Measurements from ENCODE around the gene C1orf21. TPM values are rescaled to one million over a fixed set of nuclear protein-coding genes. Genes with fewer than 3 reads are reported as not detected.

Gene C1orf21
- total RNA-seq, 2 experiments from 2014 or later = 4.6 to 5.1 TPM

- CTCF ChIA-PET = interaction anchor here (1.6 kb wide), 1 partner anchor 22 kb away, joined by 6 read pairs; no protein-coding TSS in a partner anchor
- POLR2A ChIA-PET = no interaction called here
- ATAC-seq = no peak
- no peaks in the 10 kb centered on the region for H3K36me3 Mint-ChIP-seq (ENCODE audit: low read depth)
- H3K27me3 Mint-ChIP-seq (ENCODE audit: low read depth) = peaks cover 12% of the 10 kb centered on the region
- no peaks in the 10 kb centered on the region for H3K4me1 Mint-ChIP-seq (ENCODE audit: low read depth)
- no peak for DNase-seq
- H3K27ac Mint-ChIP-seq = no peak overlapping the region
- no peak overlapping the region for H3K4me3 Mint-ChIP-seq
- no peaks in the 10 kb centered on the region for H3K9me3 Mint-ChIP-seq (ENCODE audit: insufficient read depth)
Measured at GRCh38 chr1:184641894-184642293, 255.1 kb downstream of the C1orf21 start.

GRCh38 chr1:184643661-184644060, 256.8 kb downstream of the C1orf21 start:
- no peaks in the 10 kb centered on the region for H3K4me1 Mint-ChIP-seq (ENCODE audit: low read depth)
- CTCF ChIA-PET = no interaction called here
- DNase-seq (no peak), ATAC-seq (no peak)
- H3K36me3 Mint-ChIP-seq (ENCODE audit: low read depth) = no peaks in the 10 kb centered on the region
- H3K27ac Mint-ChIP-seq = no peak overlapping the region
- POLR2A ChIA-PET = no interaction called here
- no peaks in the 10 kb centered on the region for H3K9me3 Mint-ChIP-seq (ENCODE audit: insufficient read depth)
- peaks cover 7% of the 10 kb centered on the region for H3K27me3 Mint-ChIP-seq (ENCODE audit: low read depth)
- H3K4me3 Mint-ChIP-seq = no peak overlapping the region

GRCh38 chr1:184644771-184645170, 257.9 kb downstream of the C1orf21 start:
- DNase-seq (no peak), ATAC-seq (no peak)
- H3K9me3 Mint-ChIP-seq (ENCODE audit: insufficient read depth) = no peaks in the 10 kb centered on the region
- POLR2A ChIA-PET = no interaction called here
- H3K27me3 Mint-ChIP-seq (ENCODE audit: low read depth) = peaks cover 9% of the 10 kb centered on the region
- H3K4me1 Mint-ChIP-seq (ENCODE audit: low read depth) = no peaks in the 10 kb centered on the region
- H3K4me3 Mint-ChIP-seq = no peak overlapping the region
- no peaks in the 10 kb centered on the region for H3K36me3 Mint-ChIP-seq (ENCODE audit: low read depth)
- CTCF ChIA-PET = no interaction called here
- H3K27ac Mint-ChIP-seq = no peak overlapping the region

- H3K4me1 Mint-ChIP-seq (ENCODE audit: low read depth) = no peaks in the 10 kb centered on the region
- no peaks in the 10 kb centered on the region for H3K36me3 Mint-ChIP-seq (ENCODE audit: low read depth)
- no peak for DNase-seq
- POLR2A ChIA-PET = no interaction called here
- CTCF ChIA-PET = no interaction called here
- no peak for ATAC-seq
- no peak overlapping the region for H3K27ac Mint-ChIP-seq
- peaks cover 7% of the 10 kb centered on the region for H3K27me3 Mint-ChIP-seq (ENCODE audit: low read depth)
- H3K9me3 Mint-ChIP-seq (ENCODE audit: insufficient read depth) = no peaks in the 10 kb centered on the region
- H3K4me3 Mint-ChIP-seq = no peak overlapping the region
Measured at GRCh38 chr1:184646178-184646701, 259.4 kb downstream of the C1orf21 start.

- POLR2A ChIA-PET = no interaction called here
- Mint-ChIP-seq H3K36me3 (ENCODE audit: low read depth) (no peaks in the 10 kb centered on the region), H3K27me3 (ENCODE audit: low read depth) (peaks cover 7% of the 10 kb centered on the region), H3K9me3 (ENCODE audit: insufficient read depth) (no peaks in the 10 kb centered on the region), H3K4me3 (no peak overlapping the region), H3K27ac (no peak overlapping the region), H3K4me1 (ENCODE audit: low read depth) (no peaks in the 10 kb centered on the region)
- no peak for ATAC-seq
- no peak for DNase-seq
- CTCF ChIA-PET = no interaction called here
Measured at GRCh38 chr1:184646824-184647223, 260.0 kb downstream of the C1orf21 start.

GRCh38 chr1:184647471-184647870, 260.6 kb downstream of the C1orf21 start:
- no peak overlapping the region for H3K4me3 Mint-ChIP-seq
- peaks cover under 1% of the 10 kb centered on the region for H3K9me3 Mint-ChIP-seq (ENCODE audit: insufficient read depth)

GRCh38 chr1:184648160-184648855, 261.5 kb downstream of the C1orf21 start:
- DNase-seq = no peak
- ChIA-PET POLR2A (no interaction called here), CTCF (no interaction called here)
- H3K27me3 Mint-ChIP-seq (ENCODE audit: low read depth) = peaks cover 3% of the 10 kb centered on the region
- no peak overlapping the region for H3K4me3 Mint-ChIP-seq
- no peaks in the 10 kb centered on the region for H3K36me3 Mint-ChIP-seq (ENCODE audit: low read depth)
- H3K27ac Mint-ChIP-seq = no peak overlapping the region
- no peaks in the 10 kb centered on the region for H3K4me1 Mint-ChIP-seq (ENCODE audit: low read depth)
- no peak for ATAC-seq
- H3K9me3 Mint-ChIP-seq (ENCODE audit: insufficient read depth) = peaks cover 7% of the 10 kb centered on the region

More at GRCh38 chr1:184647471-184647870, 260.6 kb downstream of the C1orf21 start:
- H3K4me1 Mint-ChIP-seq (ENCODE audit: low read depth) = no peaks in the 10 kb centered on the region
- ATAC-seq (no peak), DNase-seq (no peak)
- ChIA-PET CTCF (no interaction called here), POLR2A (no interaction called here)
- no peak overlapping the region for H3K27ac Mint-ChIP-seq
- no peaks in the 10 kb centered on the region for H3K36me3 Mint-ChIP-seq (ENCODE audit: low read depth)
- H3K27me3 Mint-ChIP-seq (ENCODE audit: low read depth) = peaks cover 4% of the 10 kb centered on the region

GRCh38 chr1:184648856-184649201, 262.0 kb downstream of the C1orf21 start:
- H3K4me1 Mint-ChIP-seq (ENCODE audit: low read depth) = no peaks in the 10 kb centered on the region
- peaks cover 3% of the 10 kb centered on the region for H3K27me3 Mint-ChIP-seq (ENCODE audit: low read depth)
- no peak for ATAC-seq
- H3K4me3 Mint-ChIP-seq = no peak overlapping the region
- ChIA-PET POLR2A (no interaction called here), CTCF (no interaction called here)
- H3K27ac Mint-ChIP-seq = no peak overlapping the region
- no peaks in the 10 kb centered on the region for H3K36me3 Mint-ChIP-seq (ENCODE audit: low read depth)
- no peak for DNase-seq
- H3K9me3 Mint-ChIP-seq (ENCODE audit: insufficient read depth) = peaks cover 7% of the 10 kb centered on the region

GRCh38 chr1:184649451-184649888, 262.6 kb downstream of the C1orf21 start:
- peaks cover 7% of the 10 kb centered on the region for H3K27me3 Mint-ChIP-seq (ENCODE audit: low read depth)

GRCh38 chr1:184650177-184650866, 263.5 kb downstream of the C1orf21 start:
- Mint-ChIP-seq H3K4me1 (ENCODE audit: low read depth) (no peaks in the 10 kb centered on the region), H3K4me3 (no peak overlapping the region), H3K27ac (no peak overlapping the region), H3K9me3 (ENCODE audit: insufficient read depth) (peaks cover 7% of the 10 kb centered on the region), H3K27me3 (ENCODE audit: low read depth) (peaks cover 12% of the 10 kb centered on the region), H3K36me3 (ENCODE audit: low read depth) (no peaks in the 10 kb centered on the region)
- DNase-seq (no peak), ATAC-seq (no peak)
- POLR2A ChIA-PET = no interaction called here
- CTCF ChIA-PET = interaction anchor here (1.1 kb wide), 1 partner anchor 14 kb away, joined by 3 read pairs; no protein-coding TSS in a partner anchor

More at GRCh38 chr1:184649451-184649888, 262.6 kb downstream of the C1orf21 start:
- POLR2A ChIA-PET = no interaction called here
- no peak for ATAC-seq
- Mint-ChIP-seq H3K4me1 (ENCODE audit: low read depth) (no peaks in the 10 kb centered on the region), H3K4me3 (no peak overlapping the region), H3K9me3 (ENCODE audit: insufficient read depth) (peaks cover 7% of the 10 kb centered on the region), H3K36me3 (ENCODE audit: low read depth) (no peaks in the 10 kb centered on the region), H3K27ac (no peak overlapping the region)
- no peak for DNase-seq
- CTCF ChIA-PET = interaction anchor here (1.1 kb wide), 1 partner anchor 15 kb away, joined by 3 read pairs; no protein-coding TSS in a partner anchor

GRCh38 chr1:184655185-184655584, 268.4 kb downstream of the C1orf21 start:
- ChIA-PET POLR2A (no interaction called here), CTCF (interaction anchor here (2.4 kb wide), 1 partner anchor 9 kb away, joined by 11 read pairs; no protein-coding TSS in a partner anchor)
- H3K4me3 Mint-ChIP-seq = no peak overlapping the region
- H3K9me3 Mint-ChIP-seq (ENCODE audit: insufficient read depth) = peaks cover 7% of the 10 kb centered on the region
- H3K4me1 Mint-ChIP-seq (ENCODE audit: low read depth) = no peaks in the 10 kb centered on the region
- DNase-seq (no peak), ATAC-seq (no peak)
- H3K27me3 Mint-ChIP-seq (ENCODE audit: low read depth) = peaks cover 10% of the 10 kb centered on the region
- no peak overlapping the region for H3K27ac Mint-ChIP-seq
- no peaks in the 10 kb centered on the region for H3K36me3 Mint-ChIP-seq (ENCODE audit: low read depth)

GRCh38 chr1:184656221-184656620, 269.4 kb downstream of the C1orf21 start:
- ChIA-PET POLR2A (no interaction called here), CTCF (no interaction called here)
- no peaks in the 10 kb centered on the region for H3K36me3 Mint-ChIP-seq (ENCODE audit: low read depth)
- ATAC-seq (no peak), DNase-seq (no peak)
- peaks cover 7% of the 10 kb centered on the region for H3K9me3 Mint-ChIP-seq (ENCODE audit: insufficient read depth)
- H3K4me3 Mint-ChIP-seq = no peak overlapping the region
- H3K27ac Mint-ChIP-seq = no peak overlapping the region
- H3K4me1 Mint-ChIP-seq (ENCODE audit: low read depth) = no peaks in the 10 kb centered on the region
- peaks cover 16% of the 10 kb centered on the region for H3K27me3 Mint-ChIP-seq (ENCODE audit: low read depth)
